ENCODE data around the gene MDM2.

DNA sequence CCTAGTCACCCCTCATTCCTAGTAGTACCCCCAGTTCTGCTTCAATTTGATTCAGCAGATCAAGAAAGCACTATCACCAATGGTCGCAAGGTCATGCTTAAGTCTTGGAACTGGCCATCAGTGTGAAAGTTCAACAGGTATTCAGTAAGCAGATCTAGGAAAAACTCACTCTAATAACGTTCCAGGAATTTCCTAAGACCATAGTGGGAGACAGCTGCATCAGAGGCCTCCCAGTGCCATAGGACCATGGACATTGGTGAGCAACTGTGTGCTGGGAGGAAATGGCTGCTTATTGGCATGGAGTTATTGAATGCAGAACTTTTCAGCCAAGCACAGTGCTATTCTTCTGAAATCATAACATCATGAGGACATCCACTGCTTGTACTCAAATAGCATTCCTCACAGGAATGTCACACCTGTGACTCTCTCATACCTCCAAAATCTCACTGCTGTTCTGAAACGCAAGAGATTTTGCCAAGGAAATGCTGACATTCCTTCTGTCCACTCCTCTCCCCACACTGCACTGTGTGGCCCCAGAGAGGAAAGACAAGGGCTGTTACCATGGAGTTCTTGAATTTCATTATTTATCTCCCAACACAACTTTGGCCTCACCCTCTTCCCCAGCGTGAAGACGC is 30.9 kb upstream of the MDM2 start:
- TF ChIP-seq, protein P1, sequence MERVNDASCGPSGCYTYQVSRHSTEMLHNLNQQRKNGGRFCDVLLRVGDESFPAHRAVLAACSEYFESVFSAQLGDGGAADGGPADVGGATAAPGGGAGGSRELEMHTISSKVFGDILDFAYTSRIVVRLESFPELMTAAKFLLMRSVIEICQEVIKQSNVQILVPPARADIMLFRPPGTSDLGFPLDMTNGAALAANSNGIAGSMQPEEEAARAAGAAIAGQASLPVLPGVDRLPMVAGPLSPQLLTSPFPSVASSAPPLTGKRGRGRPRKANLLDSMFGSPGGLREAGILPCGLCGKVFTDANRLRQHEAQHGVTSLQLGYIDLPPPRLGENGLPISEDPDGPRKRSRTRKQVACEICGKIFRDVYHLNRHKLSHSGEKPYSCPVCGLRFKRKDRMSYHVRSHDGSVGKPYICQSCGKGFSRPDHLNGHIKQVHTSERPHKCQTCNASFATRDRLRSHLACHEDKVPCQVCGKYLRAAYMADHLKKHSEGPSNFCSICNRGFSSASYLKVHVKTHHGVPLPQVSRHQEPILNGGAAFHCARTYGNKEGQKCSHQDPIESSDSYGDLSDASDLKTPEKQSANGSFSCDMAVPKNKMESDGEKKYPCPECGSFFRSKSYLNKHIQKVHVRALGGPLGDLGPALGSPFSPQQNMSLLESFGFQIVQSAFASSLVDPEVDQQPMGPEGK (CRISPR knock-in tag; IDR thresholded peaks at IDR 0.05; ENCODE audit: borderline replicate concordance): no peak
- TF ChIP-seq ZFP3 (CRISPR knock-in tag; IDR thresholded peaks at IDR 0.05): no peak
- TF ChIP-seq ZC3H10 (CRISPR knock-in tag; IDR thresholded peaks at IDR 0.05): no peak
- no peak for TF ChIP-seq ISL1 (CRISPR knock-in tag; IDR thresholded peaks at IDR 0.05)
- no peak for TF ChIP-seq ZFP30 (CRISPR knock-in tag; IDR thresholded peaks at IDR 0.05)
- TF ChIP-seq OSR1 (CRISPR knock-in tag; IDR thresholded peaks at IDR 0.05): no peak
- no peak for TF ChIP-seq TOX (CRISPR knock-in tag; IDR thresholded peaks at IDR 0.05; ENCODE audit: borderline replicate concordance)
- TF ChIP-seq, protein P2, sequence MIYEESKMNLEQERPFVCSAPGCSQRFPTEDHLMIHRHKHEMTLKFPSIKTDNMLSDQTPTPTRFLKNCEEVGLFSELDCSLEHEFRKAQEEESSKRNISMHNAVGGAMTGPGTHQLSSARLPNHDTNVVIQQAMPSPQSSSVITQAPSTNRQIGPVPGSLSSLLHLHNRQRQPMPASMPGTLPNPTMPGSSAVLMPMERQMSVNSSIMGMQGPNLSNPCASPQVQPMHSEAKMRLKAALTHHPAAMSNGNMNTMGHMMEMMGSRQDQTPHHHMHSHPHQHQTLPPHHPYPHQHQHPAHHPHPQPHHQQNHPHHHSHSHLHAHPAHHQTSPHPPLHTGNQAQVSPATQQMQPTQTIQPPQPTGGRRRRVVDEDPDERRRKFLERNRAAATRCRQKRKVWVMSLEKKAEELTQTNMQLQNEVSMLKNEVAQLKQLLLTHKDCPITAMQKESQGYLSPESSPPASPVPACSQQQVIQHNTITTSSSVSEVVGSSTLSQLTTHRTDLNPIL (CRISPR knock-in tag; IDR thresholded peaks at IDR 0.05; ENCODE audit: low read depth): no peak
- TF ChIP-seq SNAI2 (CRISPR knock-in tag; IDR thresholded peaks at IDR 0.05): no peak
- TF ChIP-seq TCF4 (CRISPR knock-in tag; IDR thresholded peaks at IDR 0.05; ENCODE audit: borderline replicate concordance): no peak
- no peak for TF ChIP-seq ZNF8 (CRISPR knock-in tag; IDR thresholded peaks at IDR 0.05)
